HepG2 (cell line): ENCODE measurements around the gene PTPRF. TPM values are rescaled to one million over a fixed set of nuclear protein-coding genes. Genes with fewer than 3 reads are reported as not detected.
A peak's percentile ranks its signal among the peaks of the same experiment; 100 is the strongest.

Source experiments
- BCL6 ChIP-seq: IDR thresholded peaks from 2 replicates; pipeline ENCODE4 v1.6.1; 2016; ENCODE audit warnings: missing genetic modification reagents, missing compliant biosample characterization
- DR1 ChIP-seq: sonication (generic); formaldehyde crosslinking; IDR thresholded peaks from 2 replicates; pipeline ENCODE4 v1.8.0; 2021; ENCODE audit warnings: mild to moderate bottlenecking, missing genetic modification reagents, inconsistent platforms
- E2F2 ChIP-seq: sonication (generic); formaldehyde crosslinking; IDR thresholded peaks from 2 replicates; pipeline ENCODE4 v1.4.0; 2020; ENCODE audit warnings: missing genetic modification reagents, borderline replicate concordance
- HBP1 ChIP-seq: IDR thresholded peaks from 2 replicates; pipeline ENCODE4 v1.6.1; 2016; ENCODE audit warnings: low read depth, control low read depth
- HINFP ChIP-seq: sonication (generic); formaldehyde crosslinking; IDR thresholded peaks from 2 replicates; pipeline ENCODE4 v1.4.0; 2020; ENCODE audit warnings: low read depth, mild to moderate bottlenecking, missing genetic modification reagents
- IRF9 ChIP-seq: sonication (generic); formaldehyde crosslinking; IDR thresholded peaks from 2 replicates; pipeline ENCODE4 v1.8.0; 2022; ENCODE audit warnings: missing genetic modification reagents, mild to moderate bottlenecking, borderline replicate concordance
- KDM3A ChIP-seq: IDR thresholded peaks from 2 replicates; pipeline ENCODE4 v1.6.1; 2018; ENCODE audit warnings: low read depth, missing compliant biosample characterization
- MYNN ChIP-seq: sonication (generic); formaldehyde crosslinking; IDR thresholded peaks from 2 replicates; pipeline ENCODE4 v1.4.0; 2020; ENCODE audit warnings: mild to moderate bottlenecking, low read depth, missing genetic modification reagents
- NCOA1 ChIP-seq: sonication (generic); formaldehyde crosslinking; IDR thresholded peaks from 2 replicates; pipeline ENCODE4 v1.9.0; 2021; ENCODE audit warnings: missing genetic modification reagents
- NR2F1 ChIP-seq, 2 experiments: fragments of 450-650 bp in 1 of 2; formaldehyde crosslinking in 1 of 2; IDR thresholded peaks; 2 replicates each; pipeline versions ENCODE4 v1.5.0 to v1.6.1; 2016 to 2020; ENCODE audit warnings: mild to moderate bottlenecking in 1 of 2, missing compliant biosample characterization in 1 of 2, missing genetic modification reagents in 1 of 2, moderate library complexity in 1 of 2
- SNAPC5 ChIP-seq: sonication (generic); formaldehyde crosslinking; IDR thresholded peaks from 2 replicates; pipeline ENCODE4 v1.8.1; 2023; ENCODE audit warnings: mild to moderate bottlenecking, missing genetic modification reagents, borderline replicate concordance
- ZBTB3 ChIP-seq: sonication (generic); formaldehyde crosslinking; IDR thresholded peaks from 2 replicates; pipeline ENCODE4 v1.4.0; 2020; ENCODE audit warnings: low read depth, mild to moderate bottlenecking, moderate library complexity, missing genetic modification reagents, borderline replicate concordance
- ZBTB38 ChIP-seq: sonication (generic); formaldehyde crosslinking; IDR thresholded peaks from 2 replicates; pipeline ENCODE4 v1.5.1; 2020; ENCODE audit warnings: mild to moderate bottlenecking, missing genetic modification reagents
- ZKSCAN8 ChIP-seq: IDR thresholded peaks from 2 replicates; pipeline ENCODE4 v1.6.1; 2016; ENCODE audit warnings: borderline replicate concordance, missing genetic modification reagents, missing compliant biosample characterization
- ZMAT3 ChIP-seq: sonication (generic); formaldehyde crosslinking; conservative IDR thresholded peaks from 2 replicates; pipeline ENCODE4 v1.7.0; 2021; ENCODE audit warnings: missing genetic modification reagents
- ZNF251 ChIP-seq: sonication (generic); formaldehyde crosslinking; IDR thresholded peaks from 2 replicates; pipeline ENCODE4 v1.9.0; 2021; ENCODE audit warnings: mild to moderate bottlenecking, missing genetic modification reagents
- ZNF30 ChIP-seq: sonication (generic); formaldehyde crosslinking; IDR thresholded peaks from 2 replicates; pipeline ENCODE4 v1.5.0; 2020; ENCODE audit warnings: mild to moderate bottlenecking, missing genetic modification reagents
- ZNF33B ChIP-seq: sonication (generic); formaldehyde crosslinking; IDR thresholded peaks from 2 replicates; pipeline ENCODE4 v1.5.1; 2020; ENCODE audit warnings: mild to moderate bottlenecking, missing genetic modification reagents
- ZNF362 ChIP-seq: sonication (generic); formaldehyde crosslinking; IDR thresholded peaks from 2 replicates; pipeline ENCODE4 v1.4.0; 2020; ENCODE audit warnings: missing genetic modification reagents, mild to moderate bottlenecking, borderline replicate concordance
- ZNF546 ChIP-seq: sonication (generic); formaldehyde crosslinking; conservative IDR thresholded peaks from 2 replicates; pipeline ENCODE4 v1.8.1; 2023; ENCODE audit warnings: mild to moderate bottlenecking, missing genetic modification reagents
- ZNF883 ChIP-seq: sonication (generic); formaldehyde crosslinking; IDR thresholded peaks from 2 replicates; pipeline ENCODE4 v1.5.1; 2020; ENCODE audit warnings: mild to moderate bottlenecking, missing genetic modification reagents; ENCODE audit errors: not compliant biosample characterization
- polyA plus RNA-seq, 8 experiments: library from polyadenylated mRNA; depleted of rRNA in 3 of 8; stranded (reverse) in 7 of 8; unstranded in 1 of 8; fragments of >200 nt; fragmentation: Illumina TruSeq in 4 of 8; extraction: Trizol in 4 of 8; gene quantifications; 2 replicates each; pipeline versions ENCODE4 v1.2.1 to v1.2.3, GENCODE V29; 2011 to 2016; ENCODE audit warnings: low read depth in 4 of 8, missing spikeins in 1 of 8, mixed read lengths in 1 of 8; ENCODE audit not compliant: insufficient read depth in 1 of 8
- total RNA-seq, 5 experiments: library from RNA; depleted of rRNA; stranded (reverse); fragments of >200 nt; fragmentation: Illumina TruSeq; extraction: Trizol; gene quantifications; 2 replicates each; pipeline ENCODE4 v1.2.3, GENCODE V29; 2016; ENCODE audit warnings: low read depth in 1 of 5

Gene PTPRF
- total and polyA plus RNA-seq, 2 of the 13 experiments (the other 11 are each of a cell fraction or from before 2014, with no cell fraction given): 55.9 to 167 TPM

- peak; percentile 93 for TF ChIP-seq HBP1
- 0 out of 2 replicates have a peak, but pooled peaks have one; percentile 57 for TF ChIP-seq ZNF33B (CRISPR knock-in tag)
- 0 out of 2 replicates have a peak, but pooled peaks have one; percentile 56 for TF ChIP-seq KDM3A
- TF ChIP-seq ZBTB38 (CRISPR knock-in tag): peak; percentile 18; the same call in 1 of the 2 replicates
- TF ChIP-seq IRF9: peak; percentile 60; the same call in 1 of the 2 replicates
- peak; percentile 68; the same call in 1 of the 2 replicates for TF ChIP-seq ZMAT3
- peak; percentile 66 for TF ChIP-seq BCL6 (CRISPR knock-in tag)
- no peak for TF ChIP-seq ZBTB3
- no peak for TF ChIP-seq SNAPC5
- TF ChIP-seq ZKSCAN8: no peak
- peak; percentile 54; the same call in 1 of the 2 replicates for TF ChIP-seq ZNF251 (CRISPR knock-in tag)
- TF ChIP-seq E2F2 (CRISPR knock-in tag): no peak
- no peak for TF ChIP-seq HINFP (CRISPR knock-in tag)
- TF ChIP-seq ZNF30 (CRISPR knock-in tag): no peak
- TF ChIP-seq MYNN (CRISPR knock-in tag): 0 out of 2 replicates have a peak, but pooled peaks have one; percentile 41
- 0 out of 2 replicates have a peak, but pooled peaks have one; percentile 21 for TF ChIP-seq ZNF546 (CRISPR knock-in tag)
- peak; percentile 20; the same call in 1 of the 2 replicates for TF ChIP-seq ZNF362 (CRISPR knock-in tag)
- no peak for TF ChIP-seq ZNF883 (CRISPR knock-in tag)
- TF ChIP-seq NCOA1 (CRISPR knock-in tag): peak; percentile 63; the same call in 1 of the 2 replicates
- peak; percentile 68 for TF ChIP-seq DR1 (CRISPR knock-in tag)
- 0 out of 4 replicates have a peak, but pooled peaks of 1 of the 2 experiments have one; percentile 18 for TF ChIP-seq NR2F1 (CRISPR knock-in tag; IDR thresholded peaks at IDR 0.05)
Observed at GRCh38 chr1:43650310-43651085, 119.8 kb downstream of the PTPRF start (continued).
